GM19238 (cell line): Measurements from ENCODE around the gene GORASP1.

Experiments used
- DNase-seq: peaks from one replicate; pipeline ENCODE4 v3.0.0; 2011; ENCODE audit warnings: low spot score; ENCODE audit not compliant: insufficient read length

GORASP1 gene

GRCh38 chr3:39141171-39141995 is 34.0 kb upstream of the GORASP1 start:
- no peak for DNase-seq

- DNase-seq = no peak
Observed at GRCh38 chr3:39140341-39140971, 33.0 kb upstream of the GORASP1 start.

- DNase-seq = no peak
Observed at GRCh38 chr3:39139442-39139841, 32.0 kb upstream of the GORASP1 start.

DNA sequence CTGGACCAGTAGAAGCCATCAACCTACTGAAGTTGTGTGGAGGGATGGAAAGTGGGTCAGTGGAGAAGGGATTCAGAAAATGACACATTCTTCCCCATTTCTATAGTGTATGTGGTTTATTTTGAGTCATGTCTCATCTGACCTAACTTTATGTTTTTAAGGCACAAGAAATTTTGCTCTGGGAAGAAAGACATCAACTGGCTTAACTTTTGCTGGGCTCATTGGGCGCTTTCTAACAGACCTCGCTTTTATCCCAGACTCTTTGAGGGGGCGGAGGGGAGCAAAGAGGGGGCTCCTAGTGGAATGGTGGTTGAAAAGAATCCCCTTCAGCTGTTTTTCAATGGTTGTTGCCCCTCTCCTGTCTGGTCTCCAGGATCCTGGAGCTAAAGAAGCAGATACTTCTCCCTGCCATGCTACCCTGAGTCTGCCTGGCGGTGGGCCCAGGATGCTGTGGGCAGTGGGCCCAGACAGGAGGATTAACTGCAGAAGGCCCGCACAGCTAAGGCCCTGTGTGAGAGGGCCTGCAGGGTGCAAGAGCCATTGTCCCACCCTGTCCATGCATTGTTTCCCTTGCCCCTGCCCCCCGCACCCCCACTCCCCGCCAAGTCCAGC is 31.5 kb upstream of the GORASP1 start:
- DNase-seq = no peak

DNA sequence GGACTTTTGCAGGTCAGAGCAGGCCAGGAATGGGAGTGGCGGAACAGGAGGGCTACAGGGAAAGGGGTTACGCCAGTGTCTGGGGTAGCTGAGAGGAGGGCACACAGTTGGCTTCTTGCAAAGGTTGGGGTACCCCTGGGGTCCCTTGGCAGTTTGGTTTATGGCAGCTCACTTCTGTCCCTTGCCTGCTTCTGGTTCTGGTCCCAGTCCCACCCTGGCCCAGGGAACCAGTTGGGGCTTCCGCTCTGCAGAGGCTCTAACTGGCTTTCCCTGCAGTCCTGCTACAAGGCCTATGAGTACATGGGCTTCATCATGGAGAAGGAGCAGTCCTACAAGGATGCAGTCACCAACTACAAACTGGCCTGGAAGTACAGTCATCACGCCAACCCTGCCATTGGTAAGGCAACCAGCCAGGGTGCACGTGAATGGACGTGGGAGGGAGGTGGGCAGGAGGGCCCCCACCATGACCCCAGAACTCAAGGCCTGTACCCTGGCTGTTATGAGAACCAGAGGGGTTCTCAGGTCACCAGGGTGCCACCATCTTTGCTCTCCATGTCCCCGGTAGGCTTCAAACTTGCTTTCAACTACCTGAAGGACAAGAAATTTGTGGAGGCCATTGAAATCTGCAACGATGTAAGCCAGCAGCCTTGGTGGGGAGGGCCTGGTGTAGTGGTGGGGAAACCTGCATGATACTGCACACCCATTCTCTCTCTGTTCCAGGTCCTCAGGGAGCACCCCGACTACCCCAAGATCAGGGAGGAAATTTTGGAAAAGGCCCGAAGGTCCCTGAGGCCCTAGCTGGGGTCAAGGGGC is 30.8 kb upstream of the GORASP1 start:
- DNase-seq = no peak

DNA sequence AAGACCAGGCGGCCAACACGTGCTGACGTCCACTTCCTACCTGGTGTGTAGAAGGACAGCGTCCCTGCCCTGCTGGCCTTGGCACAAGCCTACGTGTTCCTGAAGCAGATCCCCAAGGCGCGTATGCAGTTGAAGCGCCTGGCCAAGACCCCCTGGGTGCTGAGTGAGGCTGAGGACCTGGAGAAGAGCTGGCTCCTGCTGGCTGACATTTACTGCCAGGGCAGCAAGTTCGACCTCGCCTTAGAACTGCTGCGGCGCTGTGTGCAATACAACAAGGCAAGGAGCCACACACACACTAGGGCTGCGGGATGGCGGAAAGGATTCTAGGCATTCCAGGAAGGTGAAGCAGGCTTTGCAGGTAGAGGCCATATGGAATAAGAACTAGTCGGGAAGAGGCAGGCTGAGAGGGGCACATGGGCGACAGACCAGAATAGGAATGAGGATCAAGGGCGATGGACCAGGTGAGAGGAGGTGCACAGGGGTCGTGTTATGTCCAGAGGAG is 30.1 kb upstream of the GORASP1 start:
- DNase-seq = no peak

DNA sequence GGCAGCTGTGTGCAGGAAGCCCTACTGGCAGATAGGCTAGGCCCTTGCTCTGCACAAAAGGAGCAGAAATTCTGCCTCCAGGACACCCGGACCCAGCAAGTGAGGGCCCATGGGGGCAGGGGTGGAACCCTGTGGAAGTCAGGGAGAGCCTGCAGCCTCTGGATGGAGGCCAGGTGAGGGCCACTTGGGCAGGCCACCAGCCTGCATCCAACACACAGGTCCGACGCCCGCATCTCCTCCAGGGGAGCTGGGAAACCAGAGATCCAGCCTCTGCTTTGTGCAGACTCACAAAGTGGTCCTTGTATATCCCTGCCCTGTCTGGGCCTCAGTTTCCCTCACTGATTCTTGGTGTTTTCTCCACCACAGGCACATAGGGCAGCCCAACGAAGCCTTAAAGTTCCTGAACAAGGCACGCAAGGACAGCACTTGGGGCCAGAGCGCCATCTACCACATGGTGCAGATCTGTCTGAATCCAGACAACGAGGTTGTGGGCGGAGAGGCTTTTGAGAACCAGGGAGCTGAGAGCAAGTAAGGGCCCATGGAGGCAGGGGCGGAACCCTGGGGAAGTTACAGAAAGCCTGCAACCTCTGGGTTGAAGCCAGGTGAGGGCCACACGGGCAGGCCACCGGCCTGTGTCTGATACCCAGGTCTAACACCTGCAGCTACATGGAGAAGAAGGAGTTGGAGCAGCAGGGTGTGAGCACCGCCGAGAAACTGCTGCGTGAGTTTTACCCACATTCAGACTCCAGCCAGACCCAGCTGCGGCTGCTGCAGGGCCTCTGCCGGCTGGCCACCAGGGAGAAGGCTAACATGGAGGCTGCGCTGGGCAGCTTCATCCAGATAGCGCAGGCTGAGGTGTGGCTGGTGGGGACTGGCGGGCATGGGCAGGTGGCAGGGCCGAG is 29.4 kb upstream of the GORASP1 start:
- DNase-seq = no peak

- DNase-seq = no peak
Observed at GRCh38 chr3:39135170-39135805, 27.9 kb upstream of the GORASP1 start.

DNA sequence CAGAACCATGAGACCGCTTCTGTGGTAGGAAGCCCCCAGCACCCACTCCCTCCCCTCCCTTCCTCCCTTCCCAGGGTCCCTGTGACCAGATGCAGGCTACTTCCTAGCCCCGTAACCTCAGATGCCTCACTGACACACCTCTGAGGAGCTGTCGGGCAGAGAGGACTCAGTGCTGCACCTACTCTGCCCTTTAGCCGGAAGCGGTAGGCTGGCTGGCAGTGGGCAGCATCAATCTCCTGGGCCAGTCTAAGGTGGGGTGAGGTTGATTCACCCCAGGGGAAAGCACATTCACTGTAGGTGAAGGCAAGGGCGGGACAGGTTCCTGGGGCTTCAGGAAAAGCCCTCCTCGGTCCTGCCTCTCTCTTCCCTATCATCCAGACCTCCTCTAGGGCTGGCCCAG is 26.9 kb upstream of the GORASP1 start:
- no peak for DNase-seq

DNA sequence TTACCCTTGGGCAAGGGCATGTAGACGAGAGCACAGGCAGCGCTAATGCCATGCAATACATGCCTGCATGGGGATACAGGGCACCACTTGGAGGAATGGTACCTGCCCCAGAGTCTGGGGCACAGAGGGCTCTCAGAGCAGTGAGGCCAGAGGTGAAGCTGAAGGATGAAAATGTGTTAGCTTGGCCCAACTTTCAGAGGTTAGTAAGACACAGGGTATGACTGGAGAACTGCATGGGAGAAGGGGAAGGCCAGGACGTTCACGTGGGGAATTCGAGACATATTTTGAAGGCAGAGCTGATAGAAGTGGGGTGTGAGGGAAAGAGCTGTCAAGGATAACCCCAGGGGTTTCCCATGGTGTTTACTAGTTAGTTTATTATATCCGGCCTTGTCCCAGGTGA is 26.4 kb upstream of the GORASP1 start:
- no peak for DNase-seq

- DNase-seq = no peak
Observed at GRCh38 chr3:39133093-39133490, 25.7 kb upstream of the GORASP1 start.

- DNase-seq = no peak
Observed at GRCh38 chr3:39132096-39133092, 25.0 kb upstream of the GORASP1 start.

GRCh38 chr3:39130693-39131265 is 23.4 kb upstream of the GORASP1 start:
- no peak for DNase-seq

DNA sequence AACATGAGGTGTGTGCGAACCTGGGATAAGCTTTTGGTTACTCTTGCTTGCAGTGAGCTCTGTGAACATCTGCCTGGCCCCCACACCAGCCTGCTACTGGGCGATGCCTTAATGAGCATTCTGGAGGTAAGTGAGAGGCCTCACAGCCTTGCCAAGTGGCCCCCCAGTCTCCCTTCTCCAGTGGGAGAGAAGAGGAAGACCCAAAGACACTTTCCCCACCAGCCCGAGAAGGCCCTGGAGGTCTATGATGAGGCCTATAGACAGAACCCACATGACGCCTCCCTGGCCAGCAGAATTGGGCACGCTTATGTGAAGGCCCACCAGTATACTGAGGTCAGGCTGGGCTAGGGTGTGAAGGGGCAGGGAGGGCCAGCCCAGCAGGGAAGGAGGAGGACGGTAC is 22.6 kb upstream of the GORASP1 start:
- no peak for DNase-seq

- no peak for DNase-seq
Observed at GRCh38 chr3:39128951-39129350, 21.5 kb upstream of the GORASP1 start.

DNA sequence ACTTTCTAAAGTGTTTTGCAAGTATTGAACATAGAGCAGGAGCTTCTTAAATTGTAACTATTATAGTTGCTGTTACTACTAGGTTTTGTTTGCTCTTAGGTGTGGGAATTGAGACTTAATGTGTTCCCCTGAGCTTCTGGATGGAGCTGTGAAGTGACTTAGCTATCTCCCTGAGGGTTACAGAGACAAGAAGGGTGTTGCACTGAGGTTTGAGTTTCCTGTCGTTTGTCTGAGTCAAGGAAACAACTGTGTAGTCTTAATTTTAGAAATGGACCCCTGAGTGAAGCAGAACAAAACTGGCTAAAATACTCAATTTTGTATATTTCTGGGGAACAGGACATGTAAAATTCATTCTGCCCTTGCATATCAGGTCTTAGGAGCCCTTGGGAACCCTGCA is 20.5 kb upstream of the GORASP1 start:
- DNase-seq = no peak

- DNase-seq = no peak
Observed at GRCh38 chr3:39127269-39127907, 20.0 kb upstream of the GORASP1 start.

- DNase-seq = no peak
Observed at GRCh38 chr3:39126532-39127071, 19.2 kb upstream of the GORASP1 start.
